ENCODE measurements around the gene RILPL2. TPM values are rescaled to one million over a fixed set of nuclear protein-coding genes. Genes with fewer than 3 reads are reported as not detected.
"Not testable (repeated sequence)": the region's sequence is repeated elsewhere in the genome, so short reads cannot be mapped to it uniquely, and the experiment has no call there.

Gene RILPL2
- total and polyA plus RNA-seq, 2 experiments from 2014 or later = 1.4 to 2.0 TPM

DNA sequence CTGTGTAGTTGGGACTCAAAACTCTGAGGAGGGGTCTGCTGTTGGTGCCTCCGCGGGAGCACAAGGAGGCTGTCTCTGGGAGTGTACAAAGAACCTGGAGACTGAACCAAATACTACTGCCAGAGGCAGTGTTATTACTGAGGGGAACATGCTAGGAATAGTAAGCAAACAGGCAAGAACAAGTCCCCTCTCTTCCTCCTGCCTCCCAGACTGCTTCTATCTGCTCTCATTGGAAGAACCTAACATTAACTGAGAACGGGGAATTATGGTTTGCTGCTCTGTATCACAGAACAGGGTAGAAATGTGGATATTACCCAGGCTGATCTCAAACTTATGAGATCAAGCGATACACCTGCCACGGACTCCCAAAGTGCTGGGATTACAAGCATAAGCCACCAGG, 57.1 kb downstream of the RILPL2 start (continued):
- TF ChIP-seq ZNF462 (CRISPR knock-in tag; IDR thresholded peaks at IDR 0.05) = no peak
- TF ChIP-seq CREB1 (CRISPR knock-in tag; IDR thresholded peaks at IDR 0.05; ENCODE audit: low read depth) = no peak
- TF ChIP-seq POLR2AphosphoS5 (IDR thresholded peaks at IDR 0.05; ENCODE audit: low read depth) = no peak

DNA sequence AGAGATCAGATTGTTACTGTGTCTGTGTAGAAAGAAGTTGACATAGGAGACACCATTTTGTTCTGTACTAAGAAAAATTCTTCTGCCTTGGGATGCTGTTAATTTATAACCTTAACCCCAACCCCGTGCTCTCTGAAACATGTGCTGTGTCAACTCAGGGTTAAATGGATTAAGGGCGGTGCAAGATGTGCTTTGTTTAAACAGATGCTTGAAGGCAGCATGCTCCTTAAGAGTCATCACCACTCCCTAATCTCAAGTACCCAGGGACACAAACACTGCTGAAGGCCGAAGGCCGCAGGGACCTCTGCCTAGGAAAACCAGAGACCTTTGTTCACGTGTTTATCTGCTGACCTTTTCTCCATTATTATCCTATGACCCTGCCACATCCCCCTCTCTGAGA, 64.1 kb downstream of the RILPL2 start:
- H3K4me1 ChIP-seq (ENCODE audit: insufficient read depth); ATAC-seq; H3K36me3 ChIP-seq (ENCODE audit: insufficient read depth); H3K9me3 Mint-ChIP-seq; H3K9me2 ChIP-seq (ENCODE audit: insufficient read depth); H2AFZ ChIP-seq; H3K4me3 ChIP-seq; H4K20me1 ChIP-seq (replicated peaks; ENCODE audit: insufficient read depth); H3K36me3 Mint-ChIP-seq (ENCODE audit: low read depth); H3K4me2 ChIP-seq; H3K27ac ChIP-seq (ENCODE audit: low read depth); H3K27ac Mint-ChIP-seq; H3K79me2 ChIP-seq (replicated peaks; ENCODE audit: insufficient read depth); DNase-seq (ENCODE audit: low spot score); H3K27me3 Mint-ChIP-seq (ENCODE audit: insufficient read depth, low read depth, poor library complexity); H3K4me1 Mint-ChIP-seq; H3K27me3 ChIP-seq (ENCODE audit: insufficient read depth); H3F3A ChIP-seq (replicated peaks; ENCODE audit: low read depth); H3K4me3 Mint-ChIP-seq: not testable (repeated sequence)

- H3K27me3 ChIP-seq (ENCODE audit: insufficient read depth); H3F3A ChIP-seq (replicated peaks; ENCODE audit: low read depth); H3K4me2 ChIP-seq; H3K9me3 Mint-ChIP-seq; H4K20me1 ChIP-seq (replicated peaks; ENCODE audit: insufficient read depth); H2AFZ ChIP-seq; H3K36me3 ChIP-seq (ENCODE audit: insufficient read depth); DNase-seq (ENCODE audit: low spot score); H3K9me2 ChIP-seq (ENCODE audit: insufficient read depth); H3K27ac Mint-ChIP-seq; H3K4me3 ChIP-seq; ATAC-seq; H3K4me1 Mint-ChIP-seq; H3K4me1 ChIP-seq (ENCODE audit: insufficient read depth); H3K4me3 Mint-ChIP-seq; H3K27me3 Mint-ChIP-seq (ENCODE audit: insufficient read depth, low read depth, poor library complexity); H3K27ac ChIP-seq (ENCODE audit: low read depth); H3K79me2 ChIP-seq (replicated peaks; ENCODE audit: insufficient read depth); H3K36me3 Mint-ChIP-seq (ENCODE audit: low read depth): not testable (repeated sequence)
Observed at GRCh38 chr12:123371667-123372368, 64.7 kb downstream of the RILPL2 start.

Measured in GM23338 (cell line).